Psoas muscle (tissue), 8 donors: ENCODE measurements around the gene C3orf33. TPM values are rescaled to one million over a fixed set of nuclear protein-coding genes. Genes with fewer than 3 reads are reported as not detected.

Experiments
- ATAC-seq, 4 donors: fragments of 200-7000 bp; cut with Tn5 transposase; one replicate each; pipeline ENCODE4 v1.9.1; 2020; ENCODE audit warnings: moderate library complexity in 3 of 4, mild to moderate bottlenecking in 2 of 4
- DNase-seq, 2 donors: peaks; one replicate each; pipeline ENCODE4 v3.0.0-alpha.2; 2020
- H3K27ac ChIP-seq: fragments of 200-600 bp; one replicate; pipeline ENCODE4 v1.8.0; 2022
- H3K27me3 ChIP-seq, 3 donors: fragments of 200-600 bp in 1 of 3; one replicate each; pipeline versions ENCODE4 v1.6.1 to v1.8.0; 2013 to 2022; ENCODE audit warnings: low read length in 2 of 3, mild to moderate bottlenecking in 2 of 3, moderate library complexity in 1 of 3; ENCODE audit not compliant: insufficient read depth in 3 of 3
- H3K36me3 ChIP-seq, 2 donors: fragments of 200-600 bp in 1 of 2; one replicate each; pipeline versions ENCODE4 v1.6.1 to v1.8.0; 2013 to 2022; ENCODE audit warnings: low read depth in 1 of 2, mild to moderate bottlenecking in 1 of 2, moderate library complexity in 1 of 2; ENCODE audit not compliant: insufficient read depth in 1 of 2
- H3K4me1 ChIP-seq: fragments of 200-600 bp; one replicate; pipeline ENCODE4 v1.8.0; 2022
- H3K4me3 ChIP-seq: fragments of 200-600 bp; one replicate; pipeline ENCODE4 v1.8.0; 2022; ENCODE audit warnings: mild to moderate bottlenecking
- H3K9me3 ChIP-seq: fragments of 200-600 bp; one replicate; pipeline ENCODE4 v1.8.0; 2022
- CTCF ChIP-seq: fragments of 200-600 bp; IDR thresholded peaks from one replicate; pipeline ENCODE4 v1.8.0; 2022; ENCODE audit warnings: antibody characterized with exemption
- whole genome bisulfite sequencing, 3 donors: extraction: QIAGEN DNeasy Blood & Tissue Kit; methylation state at CpG; one replicate each; pipeline versions ENCODE4 v1.1.6 to v1.1.7; 2013; 5-methylcytosine and 5-hydroxymethylcytosine counted together
- intact Hi-C, 2 donors: fragments of 100-400 bp; cut with DNase I; formaldehyde crosslinking; loops; one replicate each; pipeline versions ENCODE4 v1.11.0 to v1.14.2; 2022
- polyA plus RNA-seq, 3 donors: library from polyadenylated mRNA; stranded (reverse); fragments of 200-250 nt; gene quantifications; one replicate each; pipeline ENCODE4 v1.2.3, GENCODE V29; 2013
- total RNA-seq, 4 donors: library from RNA; stranded (reverse); fragmentation: NEBNext Ultra II Directional in 2 of 4; extraction: Animal tissue kit (Norgen Biotek cat#: 25700) in 2 of 4; gene quantifications; one replicate each; pipeline versions ENCODE4 v1.2.1 to v1.2.4, GENCODE V29; 2021 to 2023
- donor health status: healthy with polysubstance abuse.
- donor health status: DM: no; HTN: no; CAD: no; lungs with moderate emphysema.
- donor health status: Bipolar disorder and iron deficiency.
- donor health status: healthy.
- donor health status: DM: yes; HTN: yes; CAD: no.
- donor health status: DM: no; HTN: no; CAD: no.
- donor health status: DM: no; HTN: no; CAD: no.
- donor health status: DM: yes; HTN: yes; CAD: no.

Gene C3orf33
- total and polyA plus RNA-seq, 7 donors: 2.6 to 5.1 (median 3.8) TPM

- ATAC-seq: no peak
- H3K4me3 ChIP-seq: no peak overlapping the region
- intact Hi-C loops: loop anchor here in 1 of 2 donors (10.0 kb wide), 1 partner anchor 1287 kb away; no protein-coding TSS in a partner anchor
- no peak for TF ChIP-seq CTCF
- WGBS, 3 donors: 85 to 89% (median 87%) methylated on average over 3 of the region's 3 CpGs
- H3K27me3 ChIP-seq: peaks cover 0 to 12% (median 3%) of the 10 kb centered on the region in 3 donors
- no peaks in the 10 kb centered on the region for H3K9me3 ChIP-seq
- DNase-seq: no peak
- H3K4me1 ChIP-seq: peaks cover 6% of the 10 kb centered on the region
- H3K36me3 ChIP-seq: no peaks in the 10 kb centered on the region
- H3K27ac ChIP-seq: no peak overlapping the region
Observed at GRCh38 chr3:155747946-155748290, 58.2 kb downstream of the C3orf33 start.

GRCh38 chr3:155747286-155747945 lies 58.7 kb downstream of the C3orf33 start:
- intact Hi-C loops: loop anchor here in 1 of 2 donors (10.0 kb wide), 1 partner anchor 1287 kb away; no protein-coding TSS in a partner anchor
- H3K36me3 ChIP-seq: no peaks in the 10 kb centered on the region
- ATAC-seq (no peak), DNase-seq (no peak)
- no peak overlapping the region for H3K4me3 ChIP-seq
- peaks cover 0 to 17% (median 3%) of the 10 kb centered on the region in 3 donors for H3K27me3 ChIP-seq
- peaks cover 6% of the 10 kb centered on the region for H3K4me1 ChIP-seq
- no peak overlapping the region for H3K27ac ChIP-seq
- no peaks in the 10 kb centered on the region for H3K9me3 ChIP-seq
- TF ChIP-seq CTCF: no peak
- 66 to 74% (median 70%) methylated on average over 2 of the region's 2 CpGs for WGBS, 3 donors

- no peak for DNase-seq
- peaks cover 6% of the 10 kb centered on the region for H3K4me1 ChIP-seq
- no peaks in the 10 kb centered on the region for H3K36me3 ChIP-seq
- H3K4me3 ChIP-seq: no peak overlapping the region
- peaks cover 0 to 24% (median 3%) of the 10 kb centered on the region in 3 donors for H3K27me3 ChIP-seq
- 91 to 95% (median 92%) methylated on average over 1 of the region's 1 CpG for WGBS, 3 donors
- intact Hi-C loops: loop anchor here in 1 of 2 donors (10.0 kb wide), 1 partner anchor 1288 kb away; no protein-coding TSS in a partner anchor
- no peak overlapping the region for H3K27ac ChIP-seq
- no peaks in the 10 kb centered on the region for H3K9me3 ChIP-seq
- ATAC-seq: no peak
- no peak for TF ChIP-seq CTCF
Observed at GRCh38 chr3:155746703-155747102, 59.4 kb downstream of the C3orf33 start.

- intact Hi-C loops: loop anchor here in 1 of 2 donors (10.0 kb wide), 1 partner anchor 1289 kb away; no protein-coding TSS in a partner anchor
- H3K27me3 ChIP-seq: peaks cover 3 to 29% (median 3%) of the 10 kb centered on the region in 3 donors
- no peak for TF ChIP-seq CTCF
- H3K4me3 ChIP-seq: peak overlapping the region; percentile 80
- peaks cover 6% of the 10 kb centered on the region for H3K4me1 ChIP-seq
- DNase-seq: no peak
- H3K36me3 ChIP-seq: no peaks in the 10 kb centered on the region
- H3K9me3 ChIP-seq: no peaks in the 10 kb centered on the region
- 34 to 41% (median 40%) methylated on average over 19 of the region's 19 CpGs for WGBS, 3 donors
- ATAC-seq: peak in 1 of 4 donors; percentile 38
- H3K27ac ChIP-seq: no peak overlapping the region
Observed at GRCh38 chr3:155745795-155746550, 60.1 kb downstream of the C3orf33 start.
